B cell (primary cell): Measurements from ENCODE around the gene ERMARD.

Source experiments
- EZH2 ChIP-seq: IDR thresholded peaks from 2 replicates; pipeline ENCODE4 v1.6.1; 2012; ENCODE audit warnings: borderline replicate concordance, low read depth, mild to moderate bottlenecking, moderate library complexity, low read length; ENCODE audit not compliant: insufficient read depth, poor library complexity, severe bottlenecking
- TF ChIP-seq, protein P1 (sequence below): fragments of 200-600 bp; IDR thresholded peaks from one replicate; pipeline ENCODE4 v1.8.0; 2022; ENCODE audit warnings: antibody characterized with exemption, mild to moderate bottlenecking

DNA sequence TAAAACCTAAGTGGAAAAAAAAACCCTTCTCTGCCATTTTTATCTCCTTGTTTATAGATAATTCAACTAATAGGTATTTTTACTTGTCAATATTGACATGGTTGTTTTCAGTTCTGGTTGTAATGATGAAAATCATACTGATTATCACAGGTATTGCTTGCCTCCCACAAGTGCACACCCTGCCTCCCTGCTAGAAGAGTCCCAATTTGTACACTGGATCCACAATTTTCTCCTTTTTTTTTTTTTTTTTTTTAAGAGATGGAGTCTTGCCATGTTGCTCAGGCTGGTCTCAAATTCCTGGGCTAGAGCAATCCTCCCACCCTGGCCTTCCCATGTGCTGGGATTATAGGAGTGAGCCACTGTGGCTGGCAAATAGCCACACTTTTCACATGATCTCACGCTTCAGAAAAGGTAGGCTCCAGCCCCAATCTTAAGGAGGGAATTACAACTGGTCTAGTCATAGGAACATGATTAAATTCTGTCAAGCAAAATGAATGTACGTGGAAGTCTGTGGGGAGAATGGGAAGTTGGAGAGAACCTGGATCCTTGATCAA is 12.4 kb upstream of the ERMARD start:
- TF ChIP-seq, protein P1, sequence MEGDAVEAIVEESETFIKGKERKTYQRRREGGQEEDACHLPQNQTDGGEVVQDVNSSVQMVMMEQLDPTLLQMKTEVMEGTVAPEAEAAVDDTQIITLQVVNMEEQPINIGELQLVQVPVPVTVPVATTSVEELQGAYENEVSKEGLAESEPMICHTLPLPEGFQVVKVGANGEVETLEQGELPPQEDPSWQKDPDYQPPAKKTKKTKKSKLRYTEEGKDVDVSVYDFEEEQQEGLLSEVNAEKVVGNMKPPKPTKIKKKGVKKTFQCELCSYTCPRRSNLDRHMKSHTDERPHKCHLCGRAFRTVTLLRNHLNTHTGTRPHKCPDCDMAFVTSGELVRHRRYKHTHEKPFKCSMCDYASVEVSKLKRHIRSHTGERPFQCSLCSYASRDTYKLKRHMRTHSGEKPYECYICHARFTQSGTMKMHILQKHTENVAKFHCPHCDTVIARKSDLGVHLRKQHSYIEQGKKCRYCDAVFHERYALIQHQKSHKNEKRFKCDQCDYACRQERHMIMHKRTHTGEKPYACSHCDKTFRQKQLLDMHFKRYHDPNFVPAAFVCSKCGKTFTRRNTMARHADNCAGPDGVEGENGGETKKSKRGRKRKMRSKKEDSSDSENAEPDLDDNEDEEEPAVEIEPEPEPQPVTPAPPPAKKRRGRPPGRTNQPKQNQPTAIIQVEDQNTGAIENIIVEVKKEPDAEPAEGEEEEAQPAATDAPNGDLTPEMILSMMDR = no peak
- TF ChIP-seq EZH2 = no peak
